Mesenchymal stem cell (in vitro differentiated cells and primary cell): ENCODE results near the gene ATAD3A.
"Not testable (repeated sequence)": the region's sequence is repeated elsewhere in the genome, so short reads cannot be mapped to it uniquely, and the experiment has no call there.

Source experiments
- DNase-seq: peaks from one replicate; pipeline ENCODE4 v3.0.0-alpha.2; 2013
- H2AFZ ChIP-seq: one replicate; pipeline ENCODE4 v1.6.1; 2013; ENCODE audit warnings: low read depth, mild to moderate bottlenecking, control low read depth, inconsistent platforms, low read length, moderate library complexity
- H2AK5ac ChIP-seq: 2 replicates; pipeline ENCODE4 v1.6.1; 2013; ENCODE audit warnings: low read length, moderate library complexity, mild to moderate bottlenecking, inconsistent platforms; ENCODE audit not compliant: severe bottlenecking
- H2BK120ac ChIP-seq: one replicate; pipeline ENCODE4 v1.6.1; 2013; ENCODE audit warnings: low read depth, mild to moderate bottlenecking, inconsistent platforms, low read length, moderate library complexity
- H2BK12ac ChIP-seq, 2 experiments: one replicate each; pipeline ENCODE4 v1.6.1; 2013; ENCODE audit warnings: inconsistent platforms in 2 of 2, low read length in 2 of 2, mild to moderate bottlenecking in 2 of 2, moderate library complexity in 2 of 2, control low read depth in 1 of 2
- H2BK15ac ChIP-seq: one replicate; pipeline ENCODE4 v1.6.1; 2013; ENCODE audit warnings: mild to moderate bottlenecking, low read depth, inconsistent platforms; ENCODE audit not compliant: poor library complexity, severe bottlenecking
- H2BK5ac ChIP-seq: 2 replicates; pipeline ENCODE4 v1.6.1; 2013; ENCODE audit warnings: low read depth, mild to moderate bottlenecking, low read length, control low read depth, inconsistent platforms; ENCODE audit not compliant: poor library complexity, severe bottlenecking
- H3K14ac ChIP-seq, 2 experiments: one replicate each; pipeline ENCODE4 v1.6.1; 2013; ENCODE audit warnings: inconsistent platforms in 2 of 2, low read length in 2 of 2, control low read depth in 1 of 2, mild to moderate bottlenecking in 1 of 2, moderate library complexity in 1 of 2
- H3K18ac ChIP-seq, 2 experiments: one replicate each; pipeline ENCODE4 v1.6.1; 2013; ENCODE audit warnings: inconsistent platforms in 2 of 2, low read length in 2 of 2, control low read depth in 1 of 2, low read depth in 1 of 2, mild to moderate bottlenecking in 1 of 2
- H3K23ac ChIP-seq, 2 experiments: one replicate each; pipeline ENCODE4 v1.6.1; 2013; ENCODE audit warnings: inconsistent platforms in 2 of 2, low read length in 2 of 2, mild to moderate bottlenecking in 2 of 2, moderate library complexity in 2 of 2, control low read depth in 1 of 2
- H3K27ac ChIP-seq: 2 replicates; pipeline ENCODE4 v1.5.1; 2013; ENCODE audit warnings: mild to moderate bottlenecking, moderate library complexity, low read length, control low read depth, inconsistent platforms; ENCODE audit not compliant: poor library complexity, severe bottlenecking
- H3K27me3 ChIP-seq, 2 experiments: 2 replicates each; pipeline versions ENCODE4 v1.6.1 to v1.7.0; 2013; ENCODE audit warnings: low read length in 2 of 2, mild to moderate bottlenecking in 2 of 2, moderate library complexity in 2 of 2, control low read depth in 1 of 2, inconsistent platforms in 1 of 2; ENCODE audit not compliant: control insufficient read depth in 1 of 2, insufficient read depth in 1 of 2
- H3K36me3 ChIP-seq, 2 experiments: 2 replicates each; pipeline versions ENCODE4 v1.6.1 to v1.7.0; 2013; ENCODE audit warnings: low read length in 2 of 2, control low read depth in 1 of 2, inconsistent platforms in 1 of 2, low read depth in 1 of 2, mild to moderate bottlenecking in 1 of 2; ENCODE audit not compliant: insufficient read depth in 2 of 2, control insufficient read depth in 1 of 2
- H3K4ac ChIP-seq, 2 experiments: one replicate each; pipeline ENCODE4 v1.6.1; 2013; ENCODE audit warnings: inconsistent platforms in 2 of 2, low read length in 2 of 2, mild to moderate bottlenecking in 2 of 2, moderate library complexity in 2 of 2, control low read depth in 1 of 2, low read depth in 1 of 2
- H3K4me1 ChIP-seq: 2 replicates; pipeline ENCODE4 v1.6.1; 2013; ENCODE audit warnings: low read depth, low read length, control low read depth; ENCODE audit not compliant: control insufficient read depth, insufficient read depth
- H3K4me2 ChIP-seq: 2 replicates; pipeline ENCODE4 v1.6.1; 2013; ENCODE audit warnings: low read length, mild to moderate bottlenecking, inconsistent platforms; ENCODE audit not compliant: poor library complexity, severe bottlenecking
- H3K4me3 ChIP-seq, 2 experiments: 2 replicates each; pipeline versions ENCODE4 v1.5.1 to v1.7.0; 2013; ENCODE audit warnings: low read length in 2 of 2, mild to moderate bottlenecking in 2 of 2, control low read depth in 1 of 2, low read depth in 1 of 2; ENCODE audit not compliant: insufficient read depth in 1 of 2
- H3K79me1 ChIP-seq: replicated peaks from 2 replicates; pipeline ENCODE4 v1.6.1; 2013; ENCODE audit warnings: mild to moderate bottlenecking, control low read depth, low read length, inconsistent platforms; ENCODE audit not compliant: poor library complexity, severe bottlenecking
- H3K9ac ChIP-seq: 2 replicates; pipeline ENCODE4 v1.7.0; 2013; ENCODE audit warnings: mild to moderate bottlenecking, low read length, moderate library complexity
- H3K9me3 ChIP-seq: 2 replicates; pipeline ENCODE4 v1.7.0; 2013; ENCODE audit warnings: mild to moderate bottlenecking, low read length; ENCODE audit not compliant: control insufficient read depth
- H4K8ac ChIP-seq: one replicate; pipeline ENCODE4 v1.6.1; 2013; ENCODE audit warnings: inconsistent platforms, mild to moderate bottlenecking, low read length, moderate library complexity
- H4K91ac ChIP-seq: one replicate; pipeline ENCODE4 v1.6.1; 2013; ENCODE audit warnings: mild to moderate bottlenecking, low read length, inconsistent platforms
- WGBS: methylation state at CpG from one replicate; pipeline ENCODE4 v1.1.7; 2013; ENCODE audit warnings: mixed read lengths; 5-methylcytosine and 5-hydroxymethylcytosine counted together

Gene ATAD3A

GRCh38 chr1:1484976-1485750, 26.8 kb upstream of the ATAD3A start:
- not testable (repeated sequence) for H3K4me1 ChIP-seq, H3K23ac ChIP-seq, H2AFZ ChIP-seq, H3K27ac ChIP-seq, H3K14ac ChIP-seq, H2AK5ac ChIP-seq, H3K4me3 ChIP-seq, H4K8ac ChIP-seq, H2BK12ac ChIP-seq, DNase-seq, H2BK5ac ChIP-seq, H4K91ac ChIP-seq, H3K4ac ChIP-seq, H3K18ac ChIP-seq, H3K9me3 ChIP-seq, H3K4me2 ChIP-seq, H2BK15ac ChIP-seq, H3K27me3 ChIP-seq, H2BK120ac ChIP-seq, H3K9ac ChIP-seq
- WGBS: 97% methylated on average over 25 of the region's 46 CpGs
- Histone ChIP-seq H3K79me1 (peaks cover 35% of the 10 kb centered on the region), H3K36me3 (peaks cover 52 to 92% of the 10 kb centered on the region in 2 experiments)

GRCh38 chr1:1485755-1486317, 26.1 kb upstream of the ATAD3A start:
- 97% methylated on average over 26 of the region's 31 CpGs for WGBS
- H3K79me1 ChIP-seq: peaks cover 35% of the 10 kb centered on the region
- H3K18ac ChIP-seq, H2AK5ac ChIP-seq, H2BK12ac ChIP-seq, H3K4me1 ChIP-seq, H3K23ac ChIP-seq, H2AFZ ChIP-seq, H3K4me3 ChIP-seq, H4K91ac ChIP-seq, H3K27ac ChIP-seq, H4K8ac ChIP-seq, H3K4me2 ChIP-seq, H2BK5ac ChIP-seq, H3K27me3 ChIP-seq, H2BK15ac ChIP-seq, DNase-seq, H3K4ac ChIP-seq, H3K9ac ChIP-seq, H3K14ac ChIP-seq, H3K9me3 ChIP-seq, H2BK120ac ChIP-seq: not testable (repeated sequence)
- peaks cover 54 to 92% of the 10 kb centered on the region in 2 experiments for H3K36me3 ChIP-seq

GRCh38 chr1:1487701-1488100, 24.3 kb upstream of the ATAD3A start:
- Histone ChIP-seq H3K23ac (no peak overlapping the region), H2BK15ac (no peak overlapping the region), H2AFZ (no peak overlapping the region), H3K14ac (no peak overlapping the region), H4K91ac (no peak overlapping the region), H3K4ac (no peak overlapping the region), H3K36me3 (peaks cover 67 to 98% of the 10 kb centered on the region in 2 experiments), H3K27ac (no peak overlapping the region), H2BK12ac (no peak overlapping the region), H3K4me2 (no peak overlapping the region), H3K9ac (no peak overlapping the region), H3K27me3 (no peaks in the 10 kb centered on the region), H4K8ac (no peak overlapping the region), H3K79me1 (peaks cover 34% of the 10 kb centered on the region), H3K4me1 (no peaks in the 10 kb centered on the region), H3K9me3 (peaks cover 7% of the 10 kb centered on the region), H3K4me3 (no peak overlapping the region), H2BK5ac (no peak overlapping the region), H3K18ac (no peak overlapping the region), H2AK5ac (no peak overlapping the region), H2BK120ac (no peak overlapping the region)
- DNase-seq: no peak
- 98% methylated on average over 18 of the region's 18 CpGs for WGBS

GRCh38 chr1:1489231-1489630, 22.7 kb upstream of the ATAD3A start:
- no peak overlapping the region for H2AFZ ChIP-seq
- peak overlapping the region in 1 of 2 experiments; percentile 18 for H3K4me3 ChIP-seq
- peaks cover 17% of the 10 kb centered on the region for H3K9me3 ChIP-seq
- no peak overlapping the region for H3K4me2 ChIP-seq
- H4K91ac ChIP-seq: no peak overlapping the region
- no peak overlapping the region for H2AK5ac ChIP-seq
- H3K14ac ChIP-seq: no peak overlapping the region
- no peak overlapping the region for H2BK5ac ChIP-seq
- H3K9ac ChIP-seq: no peak overlapping the region
- no peak overlapping the region for H3K18ac ChIP-seq
- no peak overlapping the region for H2BK12ac ChIP-seq
- H3K27ac ChIP-seq: no peak overlapping the region
- H3K4ac ChIP-seq: no peak overlapping the region
- H4K8ac ChIP-seq: no peak overlapping the region
- DNase-seq: no peak
- H3K27me3 ChIP-seq: no peaks in the 10 kb centered on the region
- peaks cover 26% of the 10 kb centered on the region for H3K79me1 ChIP-seq
- H3K23ac ChIP-seq: no peak overlapping the region
- H3K36me3 ChIP-seq: peaks cover 64 to 91% of the 10 kb centered on the region in 2 experiments
- no peaks in the 10 kb centered on the region for H3K4me1 ChIP-seq
- 97% methylated on average over 16 of the region's 16 CpGs for WGBS
- H2BK15ac ChIP-seq: no peak overlapping the region
- H2BK120ac ChIP-seq: no peak overlapping the region
